AG09309 (cell line): Measurements from ENCODE around the gene HNMT.

ENCODE experiments used
- DNase-seq: peaks from one replicate; pipeline ENCODE4 v3.0.0-alpha.2; 2010; ENCODE audit warnings: low read depth
- H3K4me3 ChIP-seq: 2 replicates; pipeline ENCODE4 v1.5.1; 2011; ENCODE audit warnings: mild to moderate bottlenecking, low read depth, low read length, moderate library complexity; ENCODE audit not compliant: control insufficient read depth
- CTCF ChIP-seq: IDR thresholded peaks from 2 replicates; pipeline ENCODE4 v1.5.1; 2011; ENCODE audit warnings: mild to moderate bottlenecking, low read depth, low read length, inconsistent platforms; ENCODE audit not compliant: insufficient read depth, control insufficient read depth; ENCODE audit errors: missing control alignments

The HNMT gene

GRCh38 chr2:137928547-137929518 lies 35.4 kb upstream of the HNMT start:
- no peak for TF ChIP-seq CTCF
- no peak overlapping the region for H3K4me3 ChIP-seq
- no peak for DNase-seq

DNA sequence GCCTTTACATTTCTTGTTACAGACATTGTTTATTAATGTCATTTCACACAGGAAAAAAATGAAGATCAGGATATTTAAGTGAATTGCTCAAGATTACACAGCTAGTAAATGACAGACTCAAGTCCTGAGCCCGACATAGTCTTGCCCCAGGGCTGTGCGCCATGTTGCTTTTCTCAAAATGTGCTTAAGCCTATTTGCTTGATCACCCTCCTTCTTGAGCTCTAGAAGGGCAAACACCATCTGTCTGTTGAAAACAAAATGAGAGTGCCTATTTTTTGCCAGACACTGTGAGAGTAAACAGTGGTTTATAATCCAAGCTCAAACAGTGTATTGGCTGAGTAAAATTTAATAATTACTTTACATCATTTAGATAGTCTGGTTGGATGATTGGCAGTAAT lies 34.8 kb upstream of the HNMT start:
- DNase-seq = no peak
- no peak overlapping the region for H3K4me3 ChIP-seq
- no peak for TF ChIP-seq CTCF

DNA sequence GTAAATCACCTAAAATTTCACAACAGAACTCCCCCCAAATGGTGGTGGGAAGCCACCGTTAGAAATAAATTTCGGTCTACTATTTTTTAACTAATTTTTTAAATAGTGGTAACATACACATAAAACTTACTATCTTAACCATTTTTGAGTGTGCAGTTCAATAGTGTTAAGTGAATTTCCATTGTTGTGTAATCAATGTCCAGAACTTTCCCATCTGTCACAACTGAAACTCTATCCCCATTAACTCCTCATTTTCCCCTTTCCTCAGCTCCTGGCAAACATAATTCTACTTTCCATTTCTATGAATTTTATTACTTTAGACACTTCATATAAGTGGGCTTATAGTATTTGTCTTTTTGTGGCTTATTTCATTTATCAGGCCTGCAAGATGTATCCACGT lies 34.1 kb upstream of the HNMT start:
- no peak for DNase-seq
- H3K4me3 ChIP-seq = no peak overlapping the region
- no peak for TF ChIP-seq CTCF

GRCh38 chr2:137935591-137935990 lies 28.7 kb upstream of the HNMT start:
- no peak for DNase-seq
- H3K4me3 ChIP-seq = no peak overlapping the region
- no peak for TF ChIP-seq CTCF

DNA sequence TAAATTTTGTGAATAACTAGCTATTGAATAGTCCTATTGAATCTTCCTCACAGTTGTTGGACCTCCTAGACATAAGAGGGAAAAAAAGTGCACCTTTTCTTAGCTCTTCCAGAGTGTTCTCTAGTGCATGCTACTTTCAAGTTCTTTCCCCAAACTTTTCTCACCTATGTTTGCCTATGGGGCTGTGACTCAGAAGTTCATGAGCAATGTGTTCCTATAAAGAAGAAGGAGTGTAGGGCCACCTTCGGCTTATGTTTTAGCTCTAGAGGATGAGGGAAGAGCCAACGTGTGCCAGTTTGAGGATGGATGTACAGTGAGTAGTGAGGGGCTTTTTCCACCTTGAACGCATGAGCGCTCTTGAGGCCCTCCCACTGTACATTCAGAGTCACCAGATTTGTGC lies 27.0 kb upstream of the HNMT start:
- TF ChIP-seq CTCF = no peak
- no peak for DNase-seq
- no peak overlapping the region for H3K4me3 ChIP-seq

DNA sequence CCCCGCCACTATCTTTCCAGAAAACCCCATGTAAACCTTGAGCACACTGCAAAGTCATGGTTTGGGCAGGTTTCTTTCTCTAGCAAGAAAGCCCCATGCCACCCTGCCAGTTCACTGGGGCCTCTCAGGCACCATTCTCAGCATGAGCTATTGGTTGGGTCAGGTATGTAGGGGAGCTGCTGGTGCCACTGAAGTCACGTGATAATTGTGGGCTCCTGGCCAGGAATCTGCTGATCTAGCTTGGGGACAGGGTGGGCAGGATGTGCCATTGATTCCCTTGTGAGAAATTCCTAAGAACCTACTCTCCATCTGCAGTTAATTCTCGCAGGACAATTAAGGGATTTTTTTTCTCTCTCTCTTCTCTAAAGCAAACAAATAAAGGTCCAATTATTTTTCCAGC lies 26.5 kb upstream of the HNMT start:
- no peak for TF ChIP-seq CTCF
- H3K4me3 ChIP-seq = no peak overlapping the region
- DNase-seq = no peak
